Measurements from ENCODE around the gene ETFDH. TPM values are rescaled to one million over a fixed set of nuclear protein-coding genes. Genes with fewer than 3 reads are reported as not detected.

Gene ETFDH
- total and polyA plus RNA-seq, 2 experiments from 2014 or later: 11.4 to 17.7 TPM

GRCh38 chr4:158669310-158669709 is 2.8 kb upstream of the ETFDH start (continued):
- no peak for TF ChIP-seq ZNF462 (CRISPR knock-in tag; IDR thresholded peaks at IDR 0.05)
- TF ChIP-seq REST (IDR thresholded peaks at IDR 0.05; ENCODE audit: unreplicated experiment): no peak
- no peak for TF ChIP-seq ETS1 (IDR thresholded peaks at IDR 0.05)
- no peak for TF ChIP-seq NANOG (IDR thresholded peaks at IDR 0.05; ENCODE audit: borderline replicate concordance)

All from GM23338 (cell line).